Measurements from ENCODE around the gene AOC2. TPM values are rescaled to one million over a fixed set of nuclear protein-coding genes. Genes with fewer than 3 reads are reported as not detected.

The AOC2 gene
- total and polyA plus RNA-seq, 10 of the 15 experiments (the other 5 are each of a cell fraction or from before 2014, with no cell fraction given) = 0.08 to 1.9 (median 0.62) TPM

GRCh38 chr17:42852351-42852750 lies 8.0 kb downstream of the AOC2 start:
- SMC1A ChIA-PET (ENCODE audit: uncharacterized antibody, unreplicated experiment) = no interaction called here
- intact Hi-C loops (cut with micrococcal nuclease; ENCODE audit: unreplicated experiment) = no loop called here
- Histone ChIP-seq H3K9ac (ENCODE audit: control insufficient read depth, insufficient read depth, low read length) (no peak overlapping the region), H3K9me3 (replicated peaks; ENCODE audit: control insufficient read depth, insufficient read depth, low read length) (no peaks in the 10 kb centered on the region), H3K27me3 (replicated peaks in 1 of 2; ENCODE audit: control insufficient read depth in 2 of 2, insufficient read depth in 2 of 2, low read length in 1 of 2) (no peaks in the 10 kb centered on the region), H3K4me2 (ENCODE audit: control insufficient read depth, insufficient read depth) (no peak overlapping the region), H4K20me1 (ENCODE audit: control insufficient read depth, insufficient read depth) (no peaks in the 10 kb centered on the region), H2AFZ (ENCODE audit: control insufficient read depth, low read depth, low read length) (no peak overlapping the region), H3K27ac (ENCODE audit: control insufficient read depth, insufficient read depth) (no peak overlapping the region), H3K4me1 (ENCODE audit: control insufficient read depth, insufficient read depth, low read length) (no peaks in the 10 kb centered on the region), H3K4me3 (no peak overlapping the region), H3K36me3 (ENCODE audit: control insufficient read depth in 2 of 2, insufficient read depth in 2 of 2, low read length in 1 of 2) (no peaks in the 10 kb centered on the region), H3K79me2 (ENCODE audit: control insufficient read depth, insufficient read depth, low read length) (no peaks in the 10 kb centered on the region)
- DNase-seq (ENCODE audit: low read depth, low spot score) (no peak), ATAC-seq (no peak), FAIRE-seq (no peak)
- 62% methylated on average over 15 of the region's 15 CpGs for WGBS (ENCODE audit: insufficient coverage, insufficient replicate concordance, low lambda C conversion rate, missing lambda C conversion rate)
- CTCF ChIA-PET = no interaction called here
- POLR2A ChIA-PET = no interaction called here
- RAD21 ChIA-PET (ENCODE audit: unreplicated experiment) = no interaction called here
- no TSS peak for BruUV-seq (replicated peaks)
- in situ Hi-C loops (cut with MboI) = no loop called here
- no peak for TF ChIP-seq POLR2A (IDR thresholded peaks at IDR 0.05; ENCODE audit: low read depth, low read length)
- no peak for TF ChIP-seq CBFB (IDR thresholded peaks at IDR 0.05; ENCODE audit: low read depth)
- TF ChIP-seq ZNF384 (IDR thresholded peaks at IDR 0.05; ENCODE audit: borderline replicate concordance, low read depth, low read length) = no peak
- TF ChIP-seq CEBPZ (IDR thresholded peaks at IDR 0.05; ENCODE audit: low read depth, low read length) = no peak
- TF ChIP-seq RELA (IDR thresholded peaks at IDR 0.05; ENCODE audit: borderline replicate concordance, partially characterized antibody) = no peak
- no peak for TF ChIP-seq BMI1 (IDR thresholded peaks at IDR 0.05; ENCODE audit: borderline replicate concordance)
- TF ChIP-seq ZNF622 (IDR thresholded peaks at IDR 0.05) = no peak
- no peak for TF ChIP-seq ZNF687 (IDR thresholded peaks at IDR 0.05)
- TF ChIP-seq CREM (IDR thresholded peaks at IDR 0.05; ENCODE audit: low read depth) = no peak
- no peak for TF ChIP-seq BCL3 (IDR thresholded peaks at IDR 0.05; ENCODE audit: borderline replicate concordance, insufficient read depth, low read depth, low read length, poor library complexity, severe bottlenecking)
- no peak for TF ChIP-seq NFYA (IDR thresholded peaks at IDR 0.05; ENCODE audit: borderline replicate concordance, low read depth, low read length)
- no peak for TF ChIP-seq IKZF1 (conservative IDR thresholded peaks at IDR 0.05)
- TF ChIP-seq SMC3 (IDR thresholded peaks at IDR 0.05; ENCODE audit: borderline replicate concordance, low read length) = no peak
- no peak for TF ChIP-seq CHD2 (IDR thresholded peaks at IDR 0.05; ENCODE audit: borderline replicate concordance, low read depth, low read length)
- TF ChIP-seq CHD4 (IDR thresholded peaks at IDR 0.05) = no peak
- TF ChIP-seq NBN (IDR thresholded peaks at IDR 0.05) = no peak

Data from GM12878 (cell line).